G401 (cell line): ENCODE measurements around the gene TMEM92. TPM values are rescaled to one million over a fixed set of nuclear protein-coding genes. Genes with fewer than 3 reads are reported as not detected.
A peak's percentile ranks its signal among the peaks of the same experiment; 100 is the strongest.
"Not testable (repeated sequence)": the region's sequence is repeated elsewhere in the genome, so short reads cannot be mapped to it uniquely, and the experiment has no call there.

Experiments used
- DNase-seq: peaks from one replicate; pipeline ENCODE4 v3.0.0-alpha.2; 2015; ENCODE audit warnings: low spot score
- in situ Hi-C: cut with HindIII; loops from 2 replicates; pipeline ENCODE4 v1.10.0; 2016; ENCODE audit warnings: low sequenced_read_pairs, mixed read lengths
- total RNA-seq: library from RNA; depleted of rRNA; stranded (reverse); fragments of >200 nt; shearing (Covaris generic); gene quantifications from 2 replicates; pipeline ENCODE4 v1.2.3, GENCODE V29; 2014

Gene TMEM92
- total RNA-seq, 1 experiment from 2014 or later, result 4.2 TPM

DNA sequence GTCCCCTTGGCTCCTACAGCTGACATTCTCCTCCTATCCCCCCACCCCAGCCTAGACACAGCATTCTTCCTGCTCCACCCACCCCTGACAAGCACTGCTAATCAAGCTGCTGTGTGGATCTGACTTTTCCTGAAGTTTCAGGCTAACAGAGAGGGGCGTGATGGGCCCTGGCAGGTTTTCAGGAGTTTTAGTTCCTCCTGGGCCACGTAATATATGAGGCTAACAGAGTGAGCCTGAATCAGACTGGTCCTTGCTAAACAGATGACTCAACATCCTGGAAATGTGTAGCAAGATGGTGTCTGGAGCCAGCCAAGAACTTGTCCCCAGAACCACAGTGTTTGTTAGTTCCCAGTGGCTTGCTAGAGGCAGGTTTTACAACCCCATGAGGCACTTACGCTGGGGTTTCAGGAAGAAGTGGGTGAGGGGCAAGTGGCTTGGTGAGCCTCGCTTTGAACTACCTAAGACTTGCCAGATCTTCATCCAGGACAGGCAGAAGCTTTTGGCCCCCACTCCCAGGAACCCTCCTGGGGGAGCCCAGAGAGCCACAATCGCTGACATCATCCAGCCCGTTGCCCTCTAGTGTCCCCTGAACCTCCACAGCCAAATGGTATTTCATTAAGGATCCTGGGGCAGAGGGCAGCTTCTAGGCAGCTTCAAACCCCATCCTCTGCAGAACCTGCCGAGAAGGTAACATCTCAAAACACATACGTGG is 15.9 kb downstream of the TMEM92 start:
- in situ Hi-C loops, result loop anchor here (5.0 kb wide), 1 partner anchor 88 kb away; the partner anchor contains the start of gene COL1A1
- DNase-seq, result no peak

DNA sequence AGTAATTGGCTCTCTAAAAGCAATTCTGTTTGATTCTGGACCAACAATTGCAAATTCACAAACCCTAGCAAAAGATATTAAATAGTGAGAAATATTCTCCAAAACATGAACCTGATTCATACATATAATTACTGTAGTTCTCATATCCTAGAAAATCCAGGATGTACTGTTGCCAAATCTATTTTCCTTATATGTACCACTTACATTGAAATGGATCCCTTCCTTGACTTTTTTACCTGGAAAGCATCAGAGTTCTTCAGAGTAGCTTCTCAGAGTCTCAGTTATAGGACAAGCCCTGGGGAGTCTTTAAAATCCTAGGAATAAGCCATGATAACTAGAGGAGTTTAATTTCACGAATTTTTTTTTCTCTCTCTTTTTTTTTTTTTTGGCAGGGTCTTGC is 16.7 kb downstream of the TMEM92 start:
- in situ Hi-C loops, result loop anchor here (5.0 kb wide), 1 partner anchor 89 kb away; the partner anchor contains the start of gene COL1A1

DNA sequence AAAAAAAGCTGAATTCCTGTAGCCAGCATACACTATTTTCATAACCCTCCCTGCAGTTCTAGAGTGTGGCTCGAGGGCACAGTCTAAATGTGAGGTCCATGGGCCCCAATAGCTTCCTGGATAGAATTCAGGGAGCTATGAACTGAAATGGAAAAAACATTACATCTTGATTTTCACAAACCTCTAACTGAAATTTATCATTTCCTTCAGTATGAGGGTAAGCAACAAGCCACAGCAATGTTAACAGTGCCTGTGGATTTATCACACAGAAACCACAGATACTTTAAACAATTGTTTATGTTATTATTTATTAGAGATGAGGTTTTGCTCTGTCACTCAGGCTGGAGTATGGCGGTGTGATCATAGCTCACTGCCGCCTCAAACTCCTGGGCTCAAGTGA is 18.2 kb downstream of the TMEM92 start:
- DNase-seq, result no peak
- in situ Hi-C loops, result loop anchor here (5.0 kb wide), 1 partner anchor 90 kb away; the partner anchor contains the start of gene COL1A1

More for the DNA sequence above, 16.7 kb downstream of the TMEM92 start:
- no peak for DNase-seq

DNA sequence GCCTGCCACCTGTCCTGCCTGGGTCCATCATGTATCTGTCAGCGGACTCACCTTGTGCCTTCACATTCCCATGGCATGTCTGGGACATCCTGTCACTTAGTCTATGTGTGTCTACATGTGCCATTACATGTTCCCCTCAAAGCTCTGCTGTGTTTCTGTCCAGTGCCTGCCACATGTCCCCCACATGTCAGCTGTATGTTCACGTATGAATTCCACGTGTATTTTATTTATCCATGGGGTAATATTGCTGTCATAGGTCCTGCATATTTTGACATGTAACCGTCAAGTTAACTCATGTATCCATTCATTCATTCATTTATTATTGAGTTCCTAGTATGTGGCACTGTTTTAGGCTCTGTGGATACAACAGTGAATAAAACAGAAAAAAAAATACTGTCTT is 20.8 kb downstream of the TMEM92 start:
- in situ Hi-C loops, result no loop called here
- DNase-seq, result no peak

DNA sequence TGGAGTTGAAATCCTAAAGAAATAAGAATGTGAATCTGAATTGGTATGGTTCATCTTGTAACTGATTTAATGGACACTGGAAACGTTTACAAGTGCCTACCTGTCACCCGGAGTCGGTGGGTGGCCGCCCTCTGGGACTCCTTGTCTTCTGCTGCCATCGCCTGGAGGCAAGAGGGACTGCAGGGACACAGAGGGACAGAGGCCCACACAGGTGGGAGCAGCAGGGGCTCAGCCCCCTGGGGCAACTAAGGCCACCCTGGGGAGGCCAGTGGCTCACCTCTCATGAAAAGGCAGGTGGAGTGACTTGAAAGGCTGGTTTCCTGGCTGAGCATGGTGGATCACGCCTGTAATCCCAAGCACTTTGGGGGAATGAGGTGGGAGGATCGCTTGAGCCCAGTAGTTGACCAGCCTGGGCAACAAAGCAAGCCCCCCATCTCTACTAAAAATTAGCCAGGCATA is 23.2 kb downstream of the TMEM92 start:
- peak; percentile 73 for DNase-seq
- in situ Hi-C loops, result no loop called here

DNA sequence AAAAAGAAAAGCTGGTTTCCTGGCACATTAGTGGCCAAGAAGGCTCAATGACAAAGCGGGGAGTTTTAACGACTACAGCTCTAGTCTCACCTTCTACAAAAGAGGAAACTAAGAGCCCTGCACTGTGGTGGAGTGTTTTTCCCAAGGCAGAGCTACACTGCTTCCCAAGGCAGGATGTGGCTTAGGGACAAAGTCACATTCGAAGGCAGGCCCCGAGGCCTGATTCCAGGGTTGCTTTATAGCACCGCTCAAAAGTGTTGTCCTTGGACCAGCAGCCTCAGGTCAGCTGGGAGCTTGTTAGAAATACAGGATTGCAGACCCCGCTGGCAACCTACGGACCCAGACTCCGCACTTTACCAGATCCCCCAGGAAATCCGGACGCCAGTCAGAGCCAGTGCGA is 23.8 kb downstream of the TMEM92 start:
- in situ Hi-C loops, result no loop called here
- DNase-seq, result no peak

DNA sequence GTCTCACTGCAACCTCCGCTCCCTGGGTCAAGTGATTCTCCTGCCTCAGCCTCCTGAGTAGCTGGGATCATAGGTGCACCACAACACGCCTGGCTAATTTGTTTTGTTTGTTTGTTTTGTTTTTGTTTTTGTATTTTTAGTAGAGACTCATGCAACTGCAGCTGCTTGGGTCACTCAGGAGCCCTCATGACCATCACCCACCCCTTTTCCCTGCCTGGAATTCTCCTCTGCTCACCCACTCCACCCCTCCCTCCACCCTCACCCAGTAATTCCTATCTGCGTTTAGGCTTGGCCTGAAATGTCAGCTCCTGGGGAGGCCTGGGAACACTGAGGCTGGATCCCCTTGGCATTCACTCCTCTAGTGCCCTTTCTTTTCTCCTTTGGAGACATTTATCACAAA is 25.5 kb downstream of the TMEM92 start:
- DNase-seq, result no peak
- in situ Hi-C loops, result no loop called here

DNA sequence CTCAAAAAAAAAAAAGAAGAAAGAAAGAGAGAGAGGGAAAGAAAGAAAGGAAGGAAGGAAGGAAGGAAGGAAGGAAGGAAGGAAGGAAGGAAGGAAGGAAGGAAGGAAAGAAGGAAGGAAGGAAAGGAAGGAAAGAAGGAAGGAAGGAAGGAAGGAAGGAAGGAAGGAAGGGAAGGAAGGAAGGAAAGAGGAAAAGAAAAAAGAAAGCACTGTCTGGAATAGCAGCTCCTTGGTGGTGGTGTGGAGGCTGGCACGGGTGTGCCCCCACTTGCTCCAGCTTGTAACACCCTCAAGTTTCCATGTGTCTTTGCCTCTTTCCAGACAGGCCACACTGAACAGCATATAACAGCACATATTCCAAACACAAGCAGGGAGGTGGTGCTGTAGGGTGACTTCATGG is 26.6 kb downstream of the TMEM92 start:
- in situ Hi-C loops, DNase-seq: not testable (repeated sequence)

DNA sequence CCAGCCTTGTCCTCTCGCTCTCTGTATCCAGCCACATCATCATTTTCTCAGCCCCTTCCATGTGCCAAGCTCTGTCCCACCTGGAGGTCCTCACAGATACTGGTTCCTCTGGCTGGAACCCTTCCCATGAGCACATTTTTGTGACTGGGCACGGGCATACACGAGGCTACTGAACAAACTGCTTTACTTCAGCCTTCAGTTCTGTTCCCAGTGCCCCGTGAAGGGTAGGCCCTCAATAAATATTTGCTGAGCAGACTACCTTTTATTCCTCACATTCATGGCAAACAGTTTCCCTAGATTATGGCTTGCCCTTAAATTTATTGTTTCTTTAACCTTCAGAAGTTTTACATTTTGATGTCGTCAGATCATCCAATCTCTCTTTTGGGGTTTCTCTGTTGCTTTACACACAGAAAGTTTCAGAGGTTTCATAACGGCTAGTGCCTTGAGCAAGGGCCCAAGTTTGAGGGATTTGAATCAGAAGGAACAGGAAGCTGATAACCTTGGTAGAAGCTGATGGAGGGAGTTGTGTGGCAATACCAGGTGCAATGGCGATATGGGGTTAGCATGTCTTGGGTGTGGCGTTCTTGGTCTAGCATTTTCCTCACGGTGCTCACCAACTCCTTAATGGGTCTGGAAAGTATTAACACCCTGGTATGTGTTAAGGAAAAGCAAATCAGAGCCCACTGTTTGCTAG is 27.8 kb downstream of the TMEM92 start:
- DNase-seq, result no peak
- in situ Hi-C loops, result no loop called here

DNA sequence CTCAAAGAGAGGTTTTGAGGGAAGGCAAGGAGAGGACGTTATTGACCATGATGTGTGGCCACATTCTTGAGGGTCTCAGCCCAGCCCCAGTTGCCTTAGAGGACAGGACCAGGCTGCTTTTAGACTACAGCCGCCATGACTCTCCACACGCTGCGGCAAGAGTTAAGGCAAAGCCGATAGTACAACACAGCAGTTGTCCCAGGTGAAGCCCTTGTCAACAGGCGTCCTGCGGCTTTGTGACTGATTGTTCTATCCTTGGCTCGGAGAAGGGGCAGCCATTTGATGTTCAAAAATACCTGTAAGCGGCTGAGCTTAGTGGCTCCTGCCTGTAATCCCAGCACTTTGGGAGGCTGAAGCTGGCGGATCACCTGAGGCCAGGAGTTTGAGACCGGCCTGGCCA is 28.8 kb downstream of the TMEM92 start:
- DNase-seq, result no peak
- in situ Hi-C loops, result no loop called here

DNA sequence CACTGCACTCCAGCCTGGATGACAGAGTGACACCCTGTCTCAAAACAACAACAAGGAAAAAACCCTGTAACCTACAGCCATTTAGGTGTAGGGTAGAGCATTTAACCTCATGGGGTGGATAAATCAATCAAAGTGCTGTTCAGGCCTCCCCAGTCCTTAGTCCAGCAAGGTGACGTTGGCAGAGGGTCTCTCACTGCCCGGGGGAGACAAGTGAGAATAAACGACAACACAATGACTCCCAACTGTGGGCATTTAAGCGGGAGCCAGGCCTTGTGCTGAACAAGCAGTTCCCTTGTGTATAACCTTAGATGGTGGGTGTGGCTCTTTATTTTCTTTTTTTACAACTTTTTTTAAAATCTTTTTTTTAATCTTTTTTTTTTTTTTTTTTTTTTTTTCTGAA is 29.3 kb downstream of the TMEM92 start:
- no peak for DNase-seq
- in situ Hi-C loops, result no loop called here

DNA sequence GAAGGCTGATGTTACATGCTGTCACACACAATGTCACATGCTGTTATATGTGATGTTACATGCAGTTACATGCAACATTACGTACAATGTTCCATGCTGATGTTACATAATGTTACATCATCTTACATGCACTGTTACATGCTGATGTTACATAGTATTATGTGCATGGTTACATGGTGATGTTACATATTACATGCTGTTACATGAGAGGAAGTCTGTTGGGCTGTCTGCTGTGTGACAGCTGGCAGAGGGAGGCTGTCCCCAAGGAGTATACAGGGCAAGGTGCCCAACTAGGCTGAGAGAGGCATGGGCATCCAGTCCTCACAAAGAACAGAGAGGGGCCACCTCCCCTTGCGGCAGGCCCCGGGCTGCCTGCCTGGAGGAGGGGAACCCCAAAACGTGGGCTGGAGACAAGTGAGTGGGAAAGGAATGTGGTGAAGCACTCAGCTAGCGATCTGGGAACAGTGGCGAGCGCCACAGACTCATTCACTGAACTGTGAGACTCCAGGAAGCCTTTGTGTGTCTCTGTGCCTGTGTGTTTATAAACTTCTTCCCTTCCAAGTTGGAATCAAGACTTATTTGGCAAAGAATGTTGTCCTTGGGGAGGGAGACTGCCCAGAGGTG is 30.6 kb downstream of the TMEM92 start:
- in situ Hi-C loops, result no loop called here
- no peak for DNase-seq

DNA sequence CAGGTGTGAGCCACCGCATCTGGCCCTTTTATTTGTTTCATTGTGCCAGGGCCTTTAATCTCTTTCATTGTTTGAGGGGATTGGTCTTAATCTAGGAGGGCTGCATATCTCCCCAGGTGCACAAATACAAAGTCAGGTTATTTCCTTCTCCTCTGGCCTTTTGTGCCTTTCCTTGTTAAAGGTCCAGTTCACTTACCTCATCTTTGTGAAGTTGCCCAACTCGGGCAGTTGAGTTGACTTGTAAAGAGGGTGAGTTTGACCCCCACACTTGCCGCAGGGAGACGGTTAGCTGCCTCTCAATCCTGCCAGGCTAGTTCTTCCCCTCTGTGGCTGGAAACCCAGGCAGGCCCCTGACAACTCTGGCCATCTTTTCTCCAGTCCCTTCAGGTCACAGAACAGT is 33.4 kb downstream of the TMEM92 start:
- no peak for DNase-seq
- in situ Hi-C loops, result no loop called here

DNA sequence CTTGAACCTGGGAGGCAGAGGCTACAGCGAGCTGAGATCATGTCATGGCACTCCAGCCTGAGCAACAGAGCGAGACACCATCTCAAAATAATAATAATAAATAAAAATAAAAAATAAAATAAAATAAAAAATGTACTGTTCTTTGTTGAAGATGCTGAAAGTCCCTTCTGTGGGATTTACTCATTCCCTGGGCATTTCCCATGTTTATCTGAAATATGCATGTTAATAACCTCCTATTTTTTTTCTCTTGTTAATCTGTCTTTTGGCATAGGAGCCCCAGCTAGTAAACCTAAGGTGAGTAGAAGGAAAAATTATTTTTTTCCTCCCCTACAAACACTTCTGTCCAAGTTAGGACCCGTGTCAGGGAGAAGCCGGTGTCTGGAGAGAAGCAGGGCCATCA is 34.4 kb downstream of the TMEM92 start:
- in situ Hi-C loops, result no loop called here
- no peak for DNase-seq

DNA sequence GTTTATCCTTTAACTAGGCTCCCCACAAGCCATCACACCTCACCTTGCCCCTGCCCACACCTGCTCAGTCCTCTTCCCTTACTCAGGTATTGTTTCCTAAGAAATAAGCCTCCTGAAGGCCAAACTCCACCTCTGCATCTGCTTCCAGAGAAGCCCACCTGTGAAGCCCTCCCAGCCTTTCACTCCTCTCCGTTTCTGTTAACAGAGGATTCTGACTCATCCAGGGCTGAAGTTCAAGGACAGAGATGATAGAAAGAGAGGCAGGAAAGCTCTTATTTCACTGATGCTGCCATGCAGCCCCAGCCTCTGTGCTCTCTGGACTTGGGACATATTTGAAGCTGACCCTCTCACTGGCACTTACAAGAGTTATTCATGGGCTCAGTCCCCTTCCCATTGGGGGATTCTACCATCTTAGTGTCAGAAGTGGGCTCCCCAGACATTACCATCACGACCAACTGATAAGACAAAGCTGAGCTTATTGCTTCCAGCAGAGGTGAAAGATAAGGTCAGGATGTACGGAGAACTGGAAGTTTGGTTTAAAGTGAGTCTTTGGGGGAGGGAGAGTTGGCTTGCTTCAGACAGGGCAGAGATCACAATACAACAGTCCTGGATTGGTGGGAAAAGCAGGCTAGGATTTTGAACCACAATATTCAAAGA is 36.3 kb downstream of the TMEM92 start:
- no peak for DNase-seq
- in situ Hi-C loops, result no loop called here

DNA sequence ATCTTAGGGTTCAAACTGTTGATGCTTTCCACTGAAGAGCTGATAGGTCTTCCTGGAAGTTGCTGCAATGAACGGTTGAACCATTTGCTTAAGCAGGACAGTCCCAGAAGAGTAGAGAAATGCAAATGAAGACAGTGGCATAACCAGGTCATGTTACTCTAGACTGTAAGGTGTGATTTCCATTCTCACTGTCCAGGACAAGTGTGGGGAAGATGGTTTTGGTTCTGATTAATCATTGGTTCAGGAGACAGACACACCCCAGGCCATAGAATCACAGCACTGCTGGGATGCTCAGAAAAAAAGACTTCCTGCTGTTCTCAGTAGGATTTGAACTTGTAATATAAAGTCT is 36.8 kb downstream of the TMEM92 start:
- no peak for DNase-seq
- in situ Hi-C loops, result no loop called here

DNA sequence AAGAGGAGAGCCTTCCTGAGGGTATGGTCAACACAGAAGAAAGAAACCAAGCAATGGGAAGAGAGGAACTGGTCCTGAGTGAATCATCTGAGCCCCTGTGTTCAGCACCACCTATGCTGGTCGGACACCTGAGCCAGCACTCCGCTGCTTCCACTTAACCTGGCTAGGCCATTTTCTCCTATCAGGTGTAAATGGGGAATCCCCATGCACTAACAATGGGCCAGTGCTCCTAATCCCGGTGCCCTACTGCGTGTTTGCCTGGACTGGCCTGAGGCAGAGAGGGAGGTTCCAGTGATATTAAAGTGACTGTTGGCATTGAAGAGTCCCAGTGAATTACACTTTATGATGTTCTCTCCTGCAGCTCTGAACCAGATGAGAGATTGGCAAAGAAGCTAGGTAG is 37.2 kb downstream of the TMEM92 start:
- in situ Hi-C loops, result no loop called here
- no peak for DNase-seq

DNA sequence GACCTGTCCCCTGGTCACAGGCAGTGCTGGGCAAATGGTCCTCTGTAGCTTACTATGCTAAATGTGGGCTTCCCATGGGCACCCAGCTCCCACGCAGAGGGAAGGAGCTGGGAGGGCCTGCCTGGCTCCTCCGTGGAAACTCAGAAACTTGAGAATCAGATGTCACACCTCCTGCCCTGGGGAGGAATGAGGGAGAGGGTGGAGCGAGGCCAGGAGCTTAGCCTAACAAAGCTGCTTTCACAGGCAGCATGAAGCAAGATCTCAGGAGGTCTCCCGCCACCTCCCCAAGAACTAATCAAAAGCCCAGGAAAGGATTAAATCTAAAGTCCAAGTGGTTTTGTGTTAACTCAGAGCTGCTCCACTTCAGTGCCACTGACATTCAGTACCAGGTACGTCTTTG is 38.0 kb downstream of the TMEM92 start:
- no peak for DNase-seq
- in situ Hi-C loops, result no loop called here

DNA sequence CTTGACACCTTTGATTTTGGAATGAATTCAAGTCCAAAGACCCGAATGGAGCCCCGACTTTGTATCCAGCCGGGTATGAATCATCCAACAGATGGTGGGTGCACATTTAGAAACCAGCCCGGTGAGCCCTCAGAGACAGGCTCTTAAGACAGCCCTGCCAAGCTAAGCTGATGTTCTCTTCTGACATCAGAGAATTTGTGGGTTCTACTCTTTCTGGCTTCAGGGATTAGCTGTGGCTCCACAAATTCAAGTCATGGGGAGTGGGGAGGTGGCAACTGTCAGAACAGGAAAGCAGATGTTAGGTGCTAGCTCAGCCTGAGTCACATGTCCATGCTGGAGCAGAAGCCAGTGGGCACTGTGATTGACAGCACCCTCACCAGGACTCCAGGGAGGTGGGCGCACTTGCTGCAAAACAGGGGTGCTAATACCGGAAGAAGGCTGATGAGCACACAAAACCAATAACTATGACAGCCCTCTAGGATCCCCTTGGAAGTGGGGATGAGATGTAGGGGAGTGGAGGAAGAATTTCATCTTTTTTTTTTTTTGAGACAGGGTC is 40.3 kb downstream of the TMEM92 start:
- DNase-seq, result no peak
- in situ Hi-C loops, result no loop called here
